HG02759 (cell line): ENCODE data around the gene SHC1.
A peak's percentile ranks its signal among the peaks of the same experiment; 100 is the strongest.

Experiments used
- ATAC-seq: cut with Tn5 transposase; IDR thresholded peaks from one replicate; pipeline ENCODE4 v1.9.1; 2021; ENCODE audit warnings: mild to moderate bottlenecking, moderate library complexity; ENCODE audit not compliant: unreplicated experiment

Gene SHC1

GRCh38 chr1:154974808-154975408, 4.4 kb upstream of the SHC1 start:
- peak; percentile 55 for ATAC-seq

- ATAC-seq, result peak; percentile 75
These were observed 3.7 kb upstream of the SHC1 start, which contains the start of gene CKS1B for GRCh38 chr1:154974102-154974807. Gene CKS1B (plus strand): TSS chr1:154974681. CDS start chr1:154974746, 65 bp downstream.

- peak; percentile 14 for ATAC-seq
These were observed 3.0 kb upstream of the SHC1 start for GRCh38 chr1:154973344-154974101.

- no peak for ATAC-seq
These were observed 2.2 kb upstream of the SHC1 start for GRCh38 chr1:154972517-154973343.

GRCh38 chr1:154972213-154972516, 1.6 kb upstream of the SHC1 start:
- ATAC-seq, result no peak

GRCh38 chr1:154971341-154971998, 923 bp upstream of the SHC1 start:
- ATAC-seq, result no peak

- no peak for ATAC-seq
These were observed 591 bp downstream of the SHC1 start for GRCh38 chr1:154969860-154970452.

- ATAC-seq, result no peak
These were observed 1.3 kb downstream of the SHC1 start for GRCh38 chr1:154969246-154969645.

GRCh38 chr1:154968731-154969130, 1.8 kb downstream of the SHC1 start:
- no peak for ATAC-seq

GRCh38 chr1:154967331-154967950, 3.1 kb downstream of the SHC1 start:
- ATAC-seq, result no peak

GRCh38 chr1:154966111-154966510, 4.4 kb downstream of the SHC1 start:
- ATAC-seq, result no peak

GRCh38 chr1:154964359-154964758, 6.2 kb downstream of the SHC1 start:
- ATAC-seq, result no peak

GRCh38 chr1:154963643-154964042, 6.9 kb downstream of the SHC1 start:
- ATAC-seq, result no peak

- no peak for ATAC-seq
These were observed 7.7 kb downstream of the SHC1 start for GRCh38 chr1:154962795-154963330.

- ATAC-seq, result peak; percentile 9
These were observed 8.3 kb downstream of the SHC1 start for GRCh38 chr1:154962156-154962749.

- ATAC-seq, result peak; percentile 84
These were observed 9.1 kb downstream of the SHC1 start, which contains the start of gene PYGO2 for GRCh38 chr1:154961207-154962155. Gene PYGO2 (minus strand): TSS chr1:154961782. CDS start chr1:154961576, 206 bp downstream.

GRCh38 chr1:154960446-154961136, 10.0 kb downstream of the SHC1 start:
- ATAC-seq, result no peak
